Thoracic aorta (tissue), 2 donors: ENCODE results near the gene LDLRAD3. TPM values are rescaled to one million over a fixed set of nuclear protein-coding genes. Genes with fewer than 3 reads are reported as not detected.

ENCODE experiments used
- ATAC-seq: fragments of 150-250 bp; one replicate; pipeline ENCODE4 v1.8.0; 2017; ENCODE audit warnings: low read depth; ENCODE audit not compliant: insufficient number of reproducible peaks, low FRiP score
- DNase-seq: peaks from one replicate; pipeline ENCODE4 v3.0.0-alpha.2; 2020; ENCODE audit warnings: low spot score
- H3K27ac ChIP-seq, 2 donors: fragments of 200-600 bp; sonication (generic); 1 replicate in 1 of 2; 2 replicates in 1 of 2; pipeline ENCODE4 v1.5.1; 2016; ENCODE audit warnings: mild to moderate bottlenecking in 2 of 2, moderate library complexity in 2 of 2
- H3K27me3 ChIP-seq: fragments of 200-600 bp; sonication (generic); replicated peaks from 2 replicates; pipeline ENCODE4 v1.6.0; 2016; ENCODE audit warnings: mild to moderate bottlenecking; ENCODE audit not compliant: insufficient read depth
- H3K36me3 ChIP-seq: fragments of 200-600 bp; sonication (generic); one replicate; pipeline ENCODE4 v1.5.1; 2016
- H3K4me1 ChIP-seq, 2 donors: fragments of 200-600 bp; sonication (generic); 1 replicate in 1 of 2; 2 replicates in 1 of 2; pipeline versions ENCODE4 v1.5.1 to v1.6.0; 2016; ENCODE audit warnings: low read depth in 2 of 2, mild to moderate bottlenecking in 1 of 2; ENCODE audit not compliant: control insufficient read depth in 1 of 2
- H3K4me3 ChIP-seq: fragments of 200-600 bp; sonication (generic); 2 replicates; pipeline ENCODE4 v1.5.1; 2016; ENCODE audit warnings: mild to moderate bottlenecking
- H3K9me3 ChIP-seq: fragments of 200-600 bp; sonication (generic); 2 replicates; pipeline ENCODE4 v1.5.1; 2016
- total RNA-seq, 2 donors: library from RNA; depleted of rRNA; stranded (reverse); fragments of >200 nt; gene quantifications; one replicate each; pipeline versions ENCODE4 v1.1.0 to v1.2.3, GENCODE V29; 2016
- TF ChIP-seq, protein P1 (sequence below): fragments of 200-600 bp; sonication (generic); IDR thresholded peaks from one replicate; pipeline ENCODE4 v1.5.1; 2019; ENCODE audit warnings: antibody characterized with exemption

Gene LDLRAD3
- total RNA-seq, 2 donors from 2014 or later: 6.1 to 17.2 TPM

DNA sequence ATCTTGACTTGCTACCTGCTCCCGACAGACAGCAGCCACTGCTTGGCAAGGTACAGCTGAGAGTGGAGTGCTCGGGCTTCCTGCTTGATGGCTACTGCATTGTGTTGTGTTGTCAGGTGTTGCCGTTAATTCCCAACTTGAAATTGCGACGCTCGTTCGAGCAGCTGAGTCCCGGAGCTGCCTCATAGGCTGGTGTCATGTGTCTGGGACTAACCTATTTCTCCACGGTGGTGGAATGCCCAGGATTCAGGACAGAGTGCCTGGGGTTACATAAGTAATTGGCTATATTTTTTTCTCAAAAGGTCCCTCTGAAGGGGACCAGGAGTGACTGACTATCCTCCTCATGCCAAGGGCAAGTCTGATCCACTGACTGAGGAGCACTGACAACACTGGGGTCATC, 326.8 kb downstream of the LDLRAD3 start:
- Histone ChIP-seq H3K27ac (no peak overlapping the region), H3K36me3 (peaks cover 32% of the 10 kb centered on the region), H3K27me3 (no peaks in the 10 kb centered on the region), H3K9me3 (no peaks in the 10 kb centered on the region), H3K4me1 (no peaks in the 10 kb centered on the region), H3K4me3 (no peak overlapping the region)
- TF ChIP-seq, protein P1, sequence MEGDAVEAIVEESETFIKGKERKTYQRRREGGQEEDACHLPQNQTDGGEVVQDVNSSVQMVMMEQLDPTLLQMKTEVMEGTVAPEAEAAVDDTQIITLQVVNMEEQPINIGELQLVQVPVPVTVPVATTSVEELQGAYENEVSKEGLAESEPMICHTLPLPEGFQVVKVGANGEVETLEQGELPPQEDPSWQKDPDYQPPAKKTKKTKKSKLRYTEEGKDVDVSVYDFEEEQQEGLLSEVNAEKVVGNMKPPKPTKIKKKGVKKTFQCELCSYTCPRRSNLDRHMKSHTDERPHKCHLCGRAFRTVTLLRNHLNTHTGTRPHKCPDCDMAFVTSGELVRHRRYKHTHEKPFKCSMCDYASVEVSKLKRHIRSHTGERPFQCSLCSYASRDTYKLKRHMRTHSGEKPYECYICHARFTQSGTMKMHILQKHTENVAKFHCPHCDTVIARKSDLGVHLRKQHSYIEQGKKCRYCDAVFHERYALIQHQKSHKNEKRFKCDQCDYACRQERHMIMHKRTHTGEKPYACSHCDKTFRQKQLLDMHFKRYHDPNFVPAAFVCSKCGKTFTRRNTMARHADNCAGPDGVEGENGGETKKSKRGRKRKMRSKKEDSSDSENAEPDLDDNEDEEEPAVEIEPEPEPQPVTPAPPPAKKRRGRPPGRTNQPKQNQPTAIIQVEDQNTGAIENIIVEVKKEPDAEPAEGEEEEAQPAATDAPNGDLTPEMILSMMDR: no peak
- no peak for ATAC-seq
- DNase-seq: no peak

DNA sequence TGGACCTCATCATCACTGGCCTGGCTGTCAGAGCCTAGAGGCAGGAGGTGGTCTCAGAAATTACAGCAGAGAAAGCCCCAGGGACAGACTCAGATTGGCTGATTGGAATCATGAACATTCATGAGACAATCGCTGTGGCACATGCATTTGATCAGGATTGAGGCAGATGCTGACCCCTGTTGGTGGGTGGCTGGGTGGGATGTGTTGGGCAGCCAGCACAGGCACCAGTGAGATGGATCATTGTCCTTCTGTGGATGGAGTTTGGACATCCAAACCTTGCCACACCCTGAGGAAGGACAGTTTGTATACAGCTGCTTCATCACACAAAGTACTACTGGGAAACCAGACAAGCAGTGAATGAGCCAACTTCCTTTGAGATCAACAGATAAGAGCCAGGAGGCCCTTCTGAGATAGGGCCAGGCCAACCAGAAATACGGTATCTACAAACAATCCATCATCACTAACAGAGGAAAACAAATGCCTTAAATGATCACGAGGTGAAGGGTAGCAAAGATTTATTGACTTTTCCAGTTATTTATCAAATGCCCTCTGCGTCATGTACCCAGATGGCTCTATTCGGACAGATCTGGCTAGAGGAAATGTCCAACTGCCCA, 328.0 kb downstream of the LDLRAD3 start:
- ATAC-seq: no peak
- H3K36me3 ChIP-seq: peaks cover 39% of the 10 kb centered on the region
- H3K4me3 ChIP-seq: no peak overlapping the region
- no peak for DNase-seq
- H3K9me3 ChIP-seq: no peaks in the 10 kb centered on the region
- no peaks in the 10 kb centered on the region for H3K4me1 ChIP-seq
- no peaks in the 10 kb centered on the region for H3K27me3 ChIP-seq
- H3K27ac ChIP-seq: no peak overlapping the region
- TF ChIP-seq, protein P1: no peak

DNA sequence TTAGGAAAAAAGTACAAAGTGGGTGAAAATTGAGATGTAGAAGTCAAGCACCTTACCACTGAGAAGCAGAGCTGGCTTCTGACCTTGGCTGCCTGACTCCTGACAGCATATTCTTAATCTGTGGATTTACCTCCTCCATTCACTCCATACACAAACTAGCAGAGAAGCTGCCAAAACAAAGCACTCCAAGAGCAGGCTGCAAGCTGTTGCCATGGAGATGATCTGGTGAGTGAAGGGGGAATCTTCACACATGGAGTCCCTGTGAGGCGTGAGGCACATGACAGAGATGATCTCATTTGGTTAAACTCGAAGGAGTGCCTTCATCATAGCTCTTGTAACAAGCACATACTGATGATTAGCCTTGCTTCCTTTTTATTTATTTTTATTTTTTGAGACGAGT, 329.2 kb downstream of the LDLRAD3 start:
- ATAC-seq (no peak), DNase-seq (no peak)
- no peaks in the 10 kb centered on the region for H3K4me1 ChIP-seq
- H3K27me3 ChIP-seq: no peaks in the 10 kb centered on the region
- peaks cover 39% of the 10 kb centered on the region for H3K36me3 ChIP-seq
- H3K9me3 ChIP-seq: no peaks in the 10 kb centered on the region
- H3K27ac ChIP-seq: no peak overlapping the region
- TF ChIP-seq, protein P1: no peak
- no peak overlapping the region for H3K4me3 ChIP-seq

DNA sequence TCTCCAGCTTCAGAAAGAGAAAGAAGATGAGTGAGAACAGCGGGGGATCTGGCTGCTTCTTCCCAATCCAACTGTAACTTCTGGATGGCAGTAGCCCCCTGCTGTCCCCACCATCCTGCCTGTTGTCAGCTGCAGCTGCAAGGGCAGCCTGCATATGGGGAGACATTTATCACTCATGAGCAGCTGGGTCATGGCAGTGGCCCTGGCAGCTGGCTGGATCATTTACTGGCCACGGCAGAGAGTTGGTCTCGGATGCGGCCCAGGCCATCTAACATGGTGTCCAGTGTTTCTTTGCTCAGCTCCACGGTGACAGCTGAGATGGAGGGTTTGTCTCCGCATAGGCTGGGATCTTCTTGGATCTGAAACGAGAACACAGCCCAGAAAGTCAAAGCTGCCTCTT, 330.6 kb downstream of the LDLRAD3 start:
- TF ChIP-seq, protein P1: no peak
- H3K27me3 ChIP-seq: no peaks in the 10 kb centered on the region
- H3K36me3 ChIP-seq: peaks cover 39% of the 10 kb centered on the region
- no peak overlapping the region for H3K27ac ChIP-seq
- H3K4me3 ChIP-seq: no peak overlapping the region
- DNase-seq: no peak
- no peaks in the 10 kb centered on the region for H3K4me1 ChIP-seq
- H3K9me3 ChIP-seq: no peaks in the 10 kb centered on the region
- no peak for ATAC-seq

DNA sequence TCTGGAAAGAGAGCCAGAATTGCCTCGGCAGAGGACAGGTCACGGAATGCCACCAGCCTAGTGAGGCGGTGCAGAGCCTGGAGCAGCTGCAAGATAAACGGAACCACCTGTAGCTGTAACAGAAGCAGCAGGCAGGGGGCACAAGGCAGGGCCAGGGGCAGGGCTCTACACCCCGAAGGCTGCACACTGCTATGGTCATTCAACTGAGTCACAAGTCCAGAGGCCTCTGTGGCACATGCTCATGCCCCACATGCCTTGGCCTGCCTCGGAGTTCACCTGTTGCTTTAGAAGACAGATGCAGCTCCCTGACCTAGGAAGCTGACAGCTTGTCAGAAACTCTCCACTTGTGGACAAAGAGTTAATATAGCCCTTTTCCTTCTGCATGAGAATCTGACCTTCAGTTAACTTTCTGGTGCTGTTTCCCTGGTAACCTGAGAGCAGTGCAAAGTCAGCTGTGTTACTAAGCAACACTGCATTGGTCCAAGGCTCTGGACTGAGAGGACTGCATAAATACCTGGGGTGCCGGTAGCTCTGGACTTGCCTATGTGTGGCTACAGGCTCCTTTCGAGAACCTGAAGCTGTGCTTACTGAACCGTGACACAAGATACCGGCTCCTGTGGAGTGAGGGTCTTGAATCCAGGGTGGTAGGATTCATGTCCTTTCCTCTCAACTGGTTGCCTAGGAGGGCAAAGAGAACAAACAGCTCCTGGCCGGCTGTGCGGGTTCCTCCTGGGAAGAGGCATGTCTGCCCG, 334.8 kb downstream of the LDLRAD3 start:
- no peak for ATAC-seq
- no peak overlapping the region for H3K4me3 ChIP-seq
- TF ChIP-seq, protein P1: no peak
- H3K27ac ChIP-seq: no peak overlapping the region
- no peaks in the 10 kb centered on the region for H3K27me3 ChIP-seq
- no peak for DNase-seq
- no peaks in the 10 kb centered on the region for H3K4me1 ChIP-seq
- no peaks in the 10 kb centered on the region for H3K9me3 ChIP-seq
- peaks cover 21% of the 10 kb centered on the region for H3K36me3 ChIP-seq
